GM12864 (cell line): ENCODE results near the gene TTC6.

ENCODE experiments used
- DNase-seq: peaks from one replicate; pipeline ENCODE4 v3.0.0-alpha.2; 2011; ENCODE audit warnings: low read depth
- H3K4me3 ChIP-seq: 2 replicates; pipeline ENCODE4 v1.5.1; 2011; ENCODE audit warnings: mild to moderate bottlenecking, low read depth, low read length, control low read depth
- CTCF ChIP-seq: IDR thresholded peaks from 2 replicates; pipeline ENCODE4 v1.5.1; 2011; ENCODE audit warnings: low read depth, mild to moderate bottlenecking, moderate library complexity, low read length, control low read depth, inconsistent platforms; ENCODE audit errors: missing control alignments

TTC6 gene

DNA sequence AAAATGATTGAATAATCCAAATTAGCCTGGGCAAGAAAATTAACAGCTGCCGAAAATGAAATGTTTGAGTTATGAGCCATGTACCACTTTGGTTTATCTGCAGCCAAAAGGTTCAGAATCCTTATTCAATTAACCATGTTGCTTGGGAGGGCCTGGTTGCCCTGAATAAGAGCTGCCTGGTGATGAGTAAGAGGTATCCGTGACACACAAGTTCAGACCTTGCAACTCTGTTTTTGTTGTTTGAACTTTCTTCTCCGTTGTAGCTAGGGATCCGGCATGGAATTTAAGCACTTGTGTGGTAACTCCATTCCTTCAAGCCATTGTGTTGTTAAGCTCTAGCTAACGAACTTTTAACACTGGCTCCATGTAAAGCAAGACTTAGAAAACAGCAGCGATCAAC is 36.0 kb upstream of the TTC6 start:
- no peak overlapping the region for H3K4me3 ChIP-seq
- TF ChIP-seq CTCF: no peak
- DNase-seq: no peak

DNA sequence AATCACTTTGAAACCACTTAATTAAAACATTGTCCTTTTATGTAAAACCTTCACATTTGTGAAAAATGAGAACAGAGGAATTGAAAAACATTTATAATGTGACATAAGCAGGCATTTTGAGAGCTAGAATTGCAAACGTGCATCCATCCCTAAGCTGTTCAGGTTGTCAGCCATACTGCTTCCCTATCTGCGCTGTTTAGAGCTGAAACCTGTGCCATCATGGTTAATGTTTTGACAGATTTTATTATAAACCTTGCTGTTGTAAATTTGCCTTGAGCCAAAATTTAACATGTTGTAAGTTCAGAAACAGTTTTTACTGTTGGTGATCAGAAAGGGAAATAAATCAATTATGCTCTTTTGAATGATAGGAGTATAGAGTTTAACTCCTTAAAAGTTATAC is 32.2 kb upstream of the TTC6 start:
- no peak overlapping the region for H3K4me3 ChIP-seq
- no peak for TF ChIP-seq CTCF
- DNase-seq: no peak

- no peak for DNase-seq
- TF ChIP-seq CTCF: no peak
Measured at GRCh38 chr14:37565550-37565949, 29.9 kb upstream of the TTC6 start.

GRCh38 chr14:37566811-37567371 is 28.5 kb upstream of the TTC6 start:
- H3K4me3 ChIP-seq: no peak overlapping the region
- no peak for DNase-seq
- TF ChIP-seq CTCF: no peak

More at GRCh38 chr14:37565550-37565949, 29.9 kb upstream of the TTC6 start:
- no peak overlapping the region for H3K4me3 ChIP-seq

GRCh38 chr14:37569729-37570128 is 25.7 kb upstream of the TTC6 start:
- no peak overlapping the region for H3K4me3 ChIP-seq
- DNase-seq: no peak
- TF ChIP-seq CTCF: no peak

GRCh38 chr14:37571391-37571790 is 24.0 kb upstream of the TTC6 start:
- no peak overlapping the region for H3K4me3 ChIP-seq
- DNase-seq: no peak
- TF ChIP-seq CTCF: no peak

- TF ChIP-seq CTCF: no peak
- H3K4me3 ChIP-seq: no peak overlapping the region
- no peak for DNase-seq
Measured at GRCh38 chr14:37573356-37573755, 22.1 kb upstream of the TTC6 start.
